Chondrocyte (in vitro differentiated cells): ENCODE measurements around the gene OR8H3. TPM values are rescaled to one million over a fixed set of nuclear protein-coding genes. Genes with fewer than 3 reads are reported as not detected.
"Not testable (repeated sequence)": the region's sequence is repeated elsewhere in the genome, so short reads cannot be mapped to it uniquely, and the experiment has no call there.

ENCODE experiments used
- DNase-seq: peaks from one replicate; pipeline ENCODE4 v3.0.0; 2021; ENCODE audit warnings: mixed read lengths, low spot score
- H3K27ac Mint-ChIP-seq: one replicate; pipeline ENCODE4 v1.8.0; 2021; ENCODE audit warnings: mild to moderate bottlenecking, moderate library complexity, mixed read lengths; ENCODE audit not compliant: unreplicated experiment
- H3K27me3 Mint-ChIP-seq: 2 replicates; pipeline ENCODE4 v1.8.0; 2021; ENCODE audit warnings: low read depth, mixed read lengths
- H3K36me3 Mint-ChIP-seq: 2 replicates; pipeline ENCODE4 v1.8.0; 2021; ENCODE audit warnings: low read depth, mixed read lengths
- H3K4me1 Mint-ChIP-seq: 2 replicates; pipeline ENCODE4 v1.8.0; 2021; ENCODE audit warnings: low read depth, mild to moderate bottlenecking, mixed read lengths
- H3K4me3 Mint-ChIP-seq: one replicate; pipeline ENCODE4 v1.8.0; 2021; ENCODE audit warnings: mild to moderate bottlenecking, moderate library complexity, mixed read lengths; ENCODE audit not compliant: unreplicated experiment
- H3K9me3 Mint-ChIP-seq: 2 replicates; pipeline ENCODE4 v1.8.0; 2021; ENCODE audit warnings: low read depth, mixed read lengths
- long read RNA-seq: library from polyadenylated mRNA; stranded (forward); transcript quantifications from one replicate; pipeline ENCODE4 v2.0.0, GENCODE V29; 2021
- total RNA-seq: library from RNA; stranded (reverse); gene quantifications from 3 replicates; pipeline ENCODE4 v1.2.1, GENCODE V29; 2021
- TF ChIP-seq, protein P1 (sequence below): fragments of 200-600 bp; sonication (generic); IDR thresholded peaks from 2 replicates; pipeline ENCODE4 v1.5.0; 2021; ENCODE audit warnings: antibody characterized with exemption, mild to moderate bottlenecking, moderate library complexity

Gene OR8H3, protein sequence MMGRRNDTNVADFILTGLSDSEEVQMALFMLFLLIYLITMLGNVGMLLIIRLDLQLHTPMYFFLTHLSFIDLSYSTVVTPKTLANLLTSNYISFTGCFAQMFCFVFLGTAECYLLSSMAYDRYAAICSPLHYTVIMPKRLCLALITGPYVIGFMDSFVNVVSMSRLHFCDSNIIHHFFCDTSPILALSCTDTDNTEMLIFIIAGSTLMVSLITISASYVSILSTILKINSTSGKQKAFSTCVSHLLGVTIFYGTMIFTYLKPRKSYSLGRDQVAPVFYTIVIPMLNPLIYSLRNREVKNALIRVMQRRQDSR
- not detected in 3 replicates for total RNA-seq
- long read RNA-seq = 0 reads

DNA sequence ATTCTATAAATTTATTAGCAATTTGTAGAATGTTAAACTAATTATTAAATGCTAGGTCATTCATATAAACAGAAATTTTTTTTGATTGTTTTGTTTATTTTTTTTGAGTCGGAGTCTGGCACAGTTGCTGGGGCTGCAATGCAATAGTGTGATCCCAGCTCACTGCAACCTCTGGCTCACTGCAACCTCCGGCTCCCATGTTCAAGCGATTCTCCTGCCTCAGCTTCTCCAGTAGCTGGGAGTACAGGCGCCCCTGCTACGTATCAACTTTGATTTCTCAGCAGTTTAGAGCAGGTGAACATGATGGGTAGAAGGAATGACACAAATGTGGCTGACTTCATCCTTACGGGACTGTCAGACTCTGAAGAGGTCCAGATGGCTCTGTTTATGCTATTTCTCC, at the start of gene OR8H3:
Gene OR8H3, plus strand, starts transcription at position 301 of the 400 bp plus-strand sequence. Its CDS starts 0 bp downstream, at position 301.
- Mint-ChIP-seq H3K9me3 (no peaks in the 10 kb centered on the region), H3K4me3 (no peak within 1 kb of the TSS), H3K27me3 (no peaks in the 10 kb centered on the region), H3K27ac (no peak within 1 kb of the TSS), H3K4me1 (no peaks in the 10 kb centered on the region), H3K36me3 (no peaks in the 10 kb centered on the region)
- DNase-seq = no peak
- TF ChIP-seq, protein P1, sequence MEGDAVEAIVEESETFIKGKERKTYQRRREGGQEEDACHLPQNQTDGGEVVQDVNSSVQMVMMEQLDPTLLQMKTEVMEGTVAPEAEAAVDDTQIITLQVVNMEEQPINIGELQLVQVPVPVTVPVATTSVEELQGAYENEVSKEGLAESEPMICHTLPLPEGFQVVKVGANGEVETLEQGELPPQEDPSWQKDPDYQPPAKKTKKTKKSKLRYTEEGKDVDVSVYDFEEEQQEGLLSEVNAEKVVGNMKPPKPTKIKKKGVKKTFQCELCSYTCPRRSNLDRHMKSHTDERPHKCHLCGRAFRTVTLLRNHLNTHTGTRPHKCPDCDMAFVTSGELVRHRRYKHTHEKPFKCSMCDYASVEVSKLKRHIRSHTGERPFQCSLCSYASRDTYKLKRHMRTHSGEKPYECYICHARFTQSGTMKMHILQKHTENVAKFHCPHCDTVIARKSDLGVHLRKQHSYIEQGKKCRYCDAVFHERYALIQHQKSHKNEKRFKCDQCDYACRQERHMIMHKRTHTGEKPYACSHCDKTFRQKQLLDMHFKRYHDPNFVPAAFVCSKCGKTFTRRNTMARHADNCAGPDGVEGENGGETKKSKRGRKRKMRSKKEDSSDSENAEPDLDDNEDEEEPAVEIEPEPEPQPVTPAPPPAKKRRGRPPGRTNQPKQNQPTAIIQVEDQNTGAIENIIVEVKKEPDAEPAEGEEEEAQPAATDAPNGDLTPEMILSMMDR = no peak

DNA sequence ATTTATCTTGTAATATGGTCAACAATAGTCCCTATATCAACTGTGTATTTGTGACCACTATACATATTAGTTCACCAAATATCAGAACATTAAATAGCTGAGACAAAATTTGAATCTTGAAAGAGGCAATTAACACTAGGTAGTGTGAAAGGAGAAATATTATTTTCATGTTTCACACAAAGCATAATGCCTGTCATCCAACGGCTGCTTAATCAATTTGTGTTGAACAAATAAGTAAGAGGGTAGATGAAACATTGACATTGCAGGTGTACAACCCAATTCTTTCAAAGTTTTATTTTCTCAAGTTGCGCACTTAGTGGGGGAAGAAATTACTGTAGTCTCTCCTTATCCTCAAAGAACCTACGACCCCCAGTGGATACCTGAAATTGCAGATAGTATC, 32.5 kb upstream of the OR8H3 start:
- Mint-ChIP-seq H3K4me1 (no peaks in the 10 kb centered on the region), H3K9me3 (no peaks in the 10 kb centered on the region)

DNA sequence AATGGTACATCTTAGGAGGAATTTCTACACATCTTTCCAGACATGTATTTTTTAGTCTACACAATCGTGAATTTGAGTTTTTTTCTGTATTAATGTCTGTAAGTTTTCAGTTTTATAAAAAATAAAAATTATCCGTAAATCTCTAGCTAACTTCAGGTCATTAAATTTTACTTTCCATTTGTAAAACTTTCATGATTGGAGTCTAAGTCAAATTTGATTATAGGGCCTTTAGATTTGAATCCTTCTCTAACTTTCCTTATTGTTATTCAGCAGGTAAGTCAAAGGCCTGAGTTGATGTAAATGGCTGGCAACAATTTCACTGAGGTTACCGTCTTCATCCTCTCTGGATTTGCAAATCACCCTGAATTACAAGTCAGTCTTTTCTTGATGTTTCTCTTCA, 29.2 kb upstream of the OR8H3 start, which contains the start of gene OR8I2:
Gene OR8I2, plus strand, starts transcription at position 301 of the 400 bp plus-strand sequence. Its CDS starts 0 bp downstream, at position 301.
- Mint-ChIP-seq H3K27me3 (no peaks in the 10 kb centered on the region), H3K36me3 (no peaks in the 10 kb centered on the region), H3K27ac (no peak within 1 kb of the TSS), H3K4me3 (no peak within 1 kb of the TSS), H3K4me1 (no peaks in the 10 kb centered on the region), H3K9me3 (no peaks in the 10 kb centered on the region)
- no peak for DNase-seq
- TF ChIP-seq, protein P1 = no peak

More for the DNA sequence above, 32.5 kb upstream of the OR8H3 start:
- no peak overlapping the region for H3K4me3 Mint-ChIP-seq
- no peaks in the 10 kb centered on the region for H3K36me3 Mint-ChIP-seq
- H3K27me3 Mint-ChIP-seq = no peaks in the 10 kb centered on the region
- TF ChIP-seq, protein P1 = no peak
- H3K27ac Mint-ChIP-seq = no peak overlapping the region
- DNase-seq = no peak

DNA sequence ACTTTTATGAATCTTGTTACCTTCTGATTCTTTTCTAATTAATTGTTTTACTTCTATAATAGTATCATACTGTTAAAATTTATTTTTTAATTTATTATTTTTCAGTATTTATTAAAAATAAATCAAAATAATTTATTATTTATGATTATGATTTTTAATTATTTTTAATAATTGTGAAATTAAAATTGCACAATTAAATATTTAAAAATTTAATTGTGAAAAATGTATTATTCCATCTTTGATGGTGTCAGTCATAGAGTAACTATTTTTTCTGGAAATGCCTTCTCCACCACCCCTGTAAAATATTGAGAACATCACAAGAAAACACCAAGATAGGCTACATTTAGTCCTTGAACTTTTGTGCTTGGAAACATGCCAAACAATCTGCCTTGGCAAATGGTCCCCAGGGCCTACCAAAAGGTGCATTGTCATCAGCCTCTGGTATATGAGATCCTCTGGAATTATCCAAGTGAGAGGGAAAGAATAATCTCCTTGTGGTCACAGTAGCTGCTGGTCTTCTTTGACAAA, 18.9 kb upstream of the OR8H3 start, which contains the start of gene OR8H2:
Gene OR8H2, plus strand, starts transcription at position 478 of the 528 bp plus-strand sequence. CDS start 1,356 bp downstream, outside the sequence.
- Mint-ChIP-seq H3K27me3 (no peaks in the 10 kb centered on the region), H3K4me3 (no peak within 1 kb of the TSS), H3K36me3 (no peaks in the 10 kb centered on the region)

DNA sequence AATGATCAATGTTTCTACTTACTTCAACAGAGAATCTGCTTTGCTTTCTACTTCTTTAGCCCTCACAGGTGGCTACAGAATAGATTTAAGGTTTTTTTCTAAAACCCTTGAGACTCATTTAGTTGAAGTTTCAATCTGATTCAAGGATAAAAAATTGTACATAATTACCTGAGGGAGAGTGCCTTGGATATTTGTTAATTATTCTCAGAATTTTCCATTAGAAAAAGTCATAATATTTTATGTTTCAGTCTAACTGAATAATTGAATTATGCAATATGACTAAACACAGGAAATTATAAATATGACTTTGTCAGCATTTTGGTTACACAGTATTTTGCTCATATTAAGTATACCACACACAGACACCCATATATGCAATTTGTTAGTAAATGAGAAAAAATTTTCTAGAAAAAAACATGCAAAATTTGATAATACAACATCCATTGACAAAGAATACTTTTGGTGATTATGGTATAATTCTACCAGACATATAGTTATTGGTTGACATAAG, 18.0 kb downstream of the OR8H3 start, which contains the start of gene OR8J3:
Gene OR8J3, minus strand, starts transcription at position 51 of the 511 bp plus-strand sequence. CDS start 2,483 bp downstream, outside the sequence.
- no peak for DNase-seq
- H3K27ac Mint-ChIP-seq = no peak within 1 kb of the TSS
- peaks cover 9% of the 10 kb centered on the region for H3K9me3 Mint-ChIP-seq
- H3K4me3 Mint-ChIP-seq = no peak within 1 kb of the TSS
- TF ChIP-seq, protein P1 = no peak
- H3K36me3 Mint-ChIP-seq = no peaks in the 10 kb centered on the region
- no peaks in the 10 kb centered on the region for H3K27me3 Mint-ChIP-seq
- H3K4me1 Mint-ChIP-seq = no peaks in the 10 kb centered on the region

More for the DNA sequence above, 18.9 kb upstream of the OR8H3 start, which contains the start of gene OR8H2:
- TF ChIP-seq, protein P1 = no peak
- Mint-ChIP-seq H3K27ac (no peak within 1 kb of the TSS), H3K9me3 (peaks cover 5% of the 10 kb centered on the region), H3K4me1 (no peaks in the 10 kb centered on the region)
- DNase-seq = no peak

DNA sequence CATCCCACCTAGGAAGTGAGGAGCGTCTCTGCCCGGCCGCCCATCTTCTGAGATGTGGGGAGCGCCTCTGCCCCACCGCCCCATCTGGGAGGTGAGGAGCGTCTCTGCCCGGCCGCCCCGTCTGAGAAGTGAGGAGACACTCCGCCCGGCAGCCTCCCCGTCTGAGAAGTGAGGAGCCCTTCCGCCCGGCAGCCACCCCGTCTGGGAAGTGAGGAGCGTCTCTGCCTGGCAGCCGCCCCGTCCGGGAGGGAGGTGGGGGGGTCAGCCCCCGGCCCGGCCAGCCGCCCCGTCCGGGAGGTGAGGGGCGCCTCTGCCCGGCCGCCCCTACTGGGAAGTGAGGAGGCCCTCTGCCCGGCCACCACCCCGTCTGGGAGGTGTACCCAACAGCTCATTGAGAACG, 21.5 kb downstream of the OR8H3 start:
- not testable (repeated sequence) for H3K27ac Mint-ChIP-seq, H3K9me3 Mint-ChIP-seq, H3K27me3 Mint-ChIP-seq, H3K4me1 Mint-ChIP-seq, H3K36me3 Mint-ChIP-seq, DNase-seq, H3K4me3 Mint-ChIP-seq
